HG03039 (cell line): ENCODE results near the gene RAB17.
A peak's percentile ranks its signal among the peaks of the same experiment; 100 is the strongest.

Experiments
- ATAC-seq: cut with Tn5 transposase; IDR thresholded peaks from one replicate; pipeline ENCODE4 v1.9.1; 2021; ENCODE audit warnings: mild to moderate bottlenecking, moderate library complexity; ENCODE audit not compliant: unreplicated experiment

RAB17 gene

GRCh38 chr2:237581326-237581725 lies 9.2 kb downstream of the RAB17 start:
- ATAC-seq, result no peak

- no peak for ATAC-seq
Measured at GRCh38 chr2:237577956-237578870, 12.3 kb downstream of the RAB17 start.

GRCh38 chr2:237577458-237577857 lies 13.1 kb downstream of the RAB17 start:
- no peak for ATAC-seq

GRCh38 chr2:237576974-237577373 lies 13.6 kb downstream of the RAB17 start:
- no peak for ATAC-seq

- no peak for ATAC-seq
Measured at GRCh38 chr2:237575869-237576862, 14.4 kb downstream of the RAB17 start.

- ATAC-seq, result no peak
Measured at GRCh38 chr2:237574894-237575868, 15.4 kb downstream of the RAB17 start.

- ATAC-seq, result no peak
Measured at GRCh38 chr2:237574467-237574866, 16.1 kb downstream of the RAB17 start.

GRCh38 chr2:237573721-237574415 lies 16.7 kb downstream of the RAB17 start:
- no peak for ATAC-seq

- no peak for ATAC-seq
Measured at GRCh38 chr2:237572742-237573101, 17.8 kb downstream of the RAB17 start.

GRCh38 chr2:237572021-237572741 lies 18.4 kb downstream of the RAB17 start:
- ATAC-seq, result peak; percentile 63

GRCh38 chr2:237571551-237571950 lies 19.0 kb downstream of the RAB17 start:
- no peak for ATAC-seq

- no peak for ATAC-seq
Measured at GRCh38 chr2:237570776-237571335, 19.7 kb downstream of the RAB17 start.

GRCh38 chr2:237569896-237570295 lies 20.6 kb downstream of the RAB17 start:
- ATAC-seq, result no peak

GRCh38 chr2:237569041-237569440 lies 21.5 kb downstream of the RAB17 start:
- ATAC-seq, result no peak

GRCh38 chr2:237568121-237568660 lies 22.3 kb downstream of the RAB17 start:
- no peak for ATAC-seq

- no peak for ATAC-seq
Measured at GRCh38 chr2:237567276-237568029, 23.1 kb downstream of the RAB17 start.

- no peak for ATAC-seq
Measured at GRCh38 chr2:237566401-237567235, 23.9 kb downstream of the RAB17 start, which contains the start of gene PRLH. Gene PRLH (plus strand): TSS chr2:237566574. CDS start chr2:237566574, 0 bp downstream.
